Hypothalamus (tissue), 51 donors: ENCODE results near the gene ELP5.
A peak's percentile ranks its signal among the peaks of the same experiment; 100 is the strongest.

Experiments used
- DNase-seq, 51 donors: peaks; one replicate each; lab custom pipeline; 2025; lab: John Stamatoyannopoulos, UW

ELP5 gene

GRCh38 chr17:7218758-7219157 lies 33.3 kb upstream of the ELP5 start:
- no peak for DNase-seq

GRCh38 chr17:7219229-7219811 lies 32.7 kb upstream of the ELP5 start:
- DNase-seq, result no peak

- peak in 50 of 51 donors; percentile 49 to 94 (median 85) for DNase-seq
Measured at GRCh38 chr17:7219812-7220592, 32.0 kb upstream of the ELP5 start, which contains the start of the genes ACADVL and DLG4. ACADVL (plus strand) TSS chr17:7219938; CDS start chr17:7219985, 47 bp downstream. DLG4 (minus strand) TSS chr17:7219836.

GRCh38 chr17:7220593-7221277 lies 31.3 kb upstream of the ELP5 start:
- DNase-seq, result peak in 14 of 51 donors; percentile 18 to 47 (median 31)

- DNase-seq, result no peak
Measured at GRCh38 chr17:7221278-7222092, 30.5 kb upstream of the ELP5 start.

- DNase-seq, result no peak
Measured at GRCh38 chr17:7222093-7222971, 29.7 kb upstream of the ELP5 start.

GRCh38 chr17:7222972-7223292 lies 29.1 kb upstream of the ELP5 start:
- DNase-seq, result no peak

GRCh38 chr17:7223375-7223774 lies 28.6 kb upstream of the ELP5 start:
- DNase-seq, result no peak

- no peak for DNase-seq
Measured at GRCh38 chr17:7224110-7224509, 27.9 kb upstream of the ELP5 start.

GRCh38 chr17:7224661-7225111 lies 27.3 kb upstream of the ELP5 start:
- no peak for DNase-seq

GRCh38 chr17:7225711-7226331 lies 26.2 kb upstream of the ELP5 start:
- DNase-seq, result no peak

- no peak for DNase-seq
Measured at GRCh38 chr17:7226721-7227710, 25.0 kb upstream of the ELP5 start.

- no peak for DNase-seq
Measured at GRCh38 chr17:7228920-7229319, 23.1 kb upstream of the ELP5 start.

- DNase-seq, result no peak
Measured at GRCh38 chr17:7229504-7229903, 22.5 kb upstream of the ELP5 start.

- DNase-seq, result no peak
Measured at GRCh38 chr17:7232114-7232513, 19.9 kb upstream of the ELP5 start.

- DNase-seq, result no peak
Measured at GRCh38 chr17:7233701-7234082, 18.3 kb upstream of the ELP5 start.

GRCh38 chr17:7234083-7234951 lies 17.7 kb upstream of the ELP5 start, which contains the start of gene DVL2:
DVL2 (minus strand) TSS chr17:7234517; CDS start chr17:7234262, 255 bp downstream.
- DNase-seq, result peak; percentile 79 to 98 (median 93)
